Duodenal mucosa (tissue), 2 donors: ENCODE results near the gene IL4I1.

Experiments
- H3K27ac ChIP-seq: one replicate; pipeline ENCODE4 v1.7.0; 2013; ENCODE audit warnings: low read depth, low read length
- H3K27me3 ChIP-seq, 2 donors: one replicate each; pipeline ENCODE4 v1.7.0; 2013; ENCODE audit warnings: low read length in 2 of 2, control low read depth in 1 of 2; ENCODE audit not compliant: insufficient read depth in 2 of 2, control insufficient read depth in 1 of 2
- H3K36me3 ChIP-seq, 2 donors: one replicate each; pipeline ENCODE4 v1.7.0; 2013; ENCODE audit warnings: low read length in 2 of 2, control low read depth in 1 of 2; ENCODE audit not compliant: insufficient read depth in 2 of 2, control insufficient read depth in 1 of 2
- H3K4me1 ChIP-seq, 2 donors: one replicate each; pipeline ENCODE4 v1.7.0; 2013; ENCODE audit warnings: low read length in 2 of 2, control low read depth in 1 of 2; ENCODE audit not compliant: insufficient read depth in 2 of 2, control insufficient read depth in 1 of 2
- H3K4me3 ChIP-seq, 2 donors: one replicate each; pipeline ENCODE4 v1.7.0; 2013; ENCODE audit warnings: low read length in 2 of 2, low read depth in 1 of 2
- H3K9ac ChIP-seq, 2 donors: one replicate each; pipeline ENCODE4 v1.7.0; 2013; ENCODE audit warnings: low read length in 2 of 2, low read depth in 1 of 2
- H3K9me3 ChIP-seq, 2 donors: one replicate each; pipeline ENCODE4 v1.7.0; 2013; ENCODE audit warnings: low read length in 2 of 2, control low read depth in 1 of 2; ENCODE audit not compliant: control insufficient read depth in 1 of 2

The IL4I1 gene

GRCh38 chr19:49924004-49924880 is 27.6 kb upstream of the IL4I1 start:
- peaks cover 26 to 67% of the 10 kb centered on the region in 2 donors for H3K36me3 ChIP-seq
- H3K4me1 ChIP-seq: peaks cover 11 to 13% of the 10 kb centered on the region in 2 donors
- no peaks in the 10 kb centered on the region for H3K27me3 ChIP-seq
- no peak overlapping the region for H3K4me3 ChIP-seq
- H3K9ac ChIP-seq: no peak overlapping the region
- H3K27ac ChIP-seq: no peak overlapping the region
- H3K9me3 ChIP-seq: no peaks in the 10 kb centered on the region

DNA sequence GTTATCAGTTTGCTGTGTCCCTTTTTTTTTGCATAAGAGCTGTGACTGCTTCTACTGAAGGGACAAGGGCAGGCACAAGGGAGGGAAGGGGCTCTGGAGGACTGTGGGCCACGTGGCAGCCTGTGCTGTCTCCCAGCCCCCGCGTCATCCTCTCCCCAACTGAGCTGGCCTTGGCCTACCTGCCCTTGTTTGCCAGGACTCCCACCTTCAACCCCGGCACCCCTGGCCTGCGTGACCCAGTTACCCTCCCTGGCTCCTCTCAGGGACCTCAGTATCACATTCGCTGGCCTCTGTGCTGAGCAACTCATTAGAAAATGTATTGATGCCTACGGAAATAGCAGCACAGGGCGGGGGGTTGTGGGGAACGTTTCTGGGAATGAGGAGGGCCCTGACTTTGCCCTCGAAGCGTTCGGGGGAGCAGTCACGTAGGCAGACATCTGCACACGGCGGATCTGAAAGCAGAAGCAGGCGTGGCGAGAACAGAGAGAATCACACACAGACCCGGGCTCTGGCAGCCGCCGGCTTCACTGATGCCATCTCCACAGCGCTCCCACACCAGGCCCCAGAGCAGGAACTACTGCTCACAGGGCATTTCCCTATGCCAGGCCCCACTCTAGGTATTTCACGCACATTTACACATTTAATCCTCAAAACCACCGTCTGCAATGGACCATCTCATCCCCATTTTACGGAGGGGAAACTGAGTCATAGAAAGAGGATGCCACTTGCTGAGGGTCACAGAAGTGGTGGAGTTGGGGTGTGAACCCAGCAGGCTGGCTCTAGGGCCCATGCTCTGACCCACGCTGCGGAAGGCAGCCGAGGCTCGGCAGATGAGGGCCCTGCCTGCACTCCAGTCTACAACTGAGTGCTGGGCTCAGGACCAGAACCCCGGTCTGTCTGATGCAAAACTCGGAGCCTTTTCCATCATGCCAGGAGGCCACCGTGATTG is 26.6 kb upstream of the IL4I1 start:
- H3K27ac ChIP-seq: no peak overlapping the region
- peaks cover 26 to 69% of the 10 kb centered on the region in 2 donors for H3K36me3 ChIP-seq
- H3K27me3 ChIP-seq: no peaks in the 10 kb centered on the region
- no peak overlapping the region for H3K9ac ChIP-seq
- H3K4me3 ChIP-seq: no peak overlapping the region
- H3K9me3 ChIP-seq: no peaks in the 10 kb centered on the region
- H3K4me1 ChIP-seq: peaks cover 11 to 13% of the 10 kb centered on the region in 2 donors

DNA sequence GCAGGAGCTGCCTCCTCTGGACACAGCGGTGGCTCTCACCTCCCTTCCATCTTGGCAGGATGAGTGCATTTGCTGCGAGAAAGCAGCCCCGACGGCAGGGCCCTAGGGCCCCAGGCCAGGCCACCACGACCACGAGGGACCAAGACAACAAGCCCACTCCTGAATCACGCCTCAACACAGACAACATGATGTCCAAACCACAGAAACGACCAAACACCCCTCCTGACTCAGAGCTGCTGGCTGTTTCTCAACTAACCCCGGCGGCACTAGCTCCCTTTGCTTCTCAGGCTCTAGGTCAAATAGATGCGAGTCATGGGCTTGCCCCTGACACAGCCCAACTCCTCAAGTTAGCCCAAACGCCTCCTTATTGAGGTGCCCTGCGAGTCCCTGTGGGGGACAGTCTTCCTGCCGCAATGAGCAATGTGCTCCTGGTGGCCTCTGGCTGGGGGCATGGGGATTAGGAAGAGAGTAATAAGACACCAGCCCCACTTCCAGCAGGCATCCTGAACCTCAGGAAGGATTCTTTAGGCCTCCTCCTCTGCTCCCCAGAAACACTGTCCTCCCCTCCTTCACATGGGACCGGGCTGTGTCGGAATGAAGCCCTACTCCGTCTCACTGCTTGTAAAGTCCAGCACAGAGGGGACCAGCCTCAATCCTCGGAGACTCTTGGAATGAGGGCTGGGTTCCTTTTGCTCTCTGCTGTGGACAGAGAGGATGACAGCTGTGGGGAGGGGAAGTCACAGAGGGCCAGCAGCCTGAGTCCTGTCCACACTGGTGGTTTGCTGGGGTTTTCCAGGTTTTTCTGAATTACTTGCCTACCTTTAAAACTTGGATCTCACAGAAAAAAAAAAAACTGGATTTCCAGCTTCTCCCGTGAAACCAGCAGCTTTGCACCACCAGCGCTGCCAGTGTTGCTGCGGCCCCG is 25.4 kb upstream of the IL4I1 start:
- Histone ChIP-seq H3K9ac (no peak overlapping the region), H3K4me1 (peaks cover 1 to 2% of the 10 kb centered on the region in 2 donors), H3K9me3 (no peaks in the 10 kb centered on the region), H3K36me3 (peaks cover 22 to 69% of the 10 kb centered on the region in 2 donors), H3K27ac (no peak overlapping the region), H3K4me3 (no peak overlapping the region), H3K27me3 (no peaks in the 10 kb centered on the region)

DNA sequence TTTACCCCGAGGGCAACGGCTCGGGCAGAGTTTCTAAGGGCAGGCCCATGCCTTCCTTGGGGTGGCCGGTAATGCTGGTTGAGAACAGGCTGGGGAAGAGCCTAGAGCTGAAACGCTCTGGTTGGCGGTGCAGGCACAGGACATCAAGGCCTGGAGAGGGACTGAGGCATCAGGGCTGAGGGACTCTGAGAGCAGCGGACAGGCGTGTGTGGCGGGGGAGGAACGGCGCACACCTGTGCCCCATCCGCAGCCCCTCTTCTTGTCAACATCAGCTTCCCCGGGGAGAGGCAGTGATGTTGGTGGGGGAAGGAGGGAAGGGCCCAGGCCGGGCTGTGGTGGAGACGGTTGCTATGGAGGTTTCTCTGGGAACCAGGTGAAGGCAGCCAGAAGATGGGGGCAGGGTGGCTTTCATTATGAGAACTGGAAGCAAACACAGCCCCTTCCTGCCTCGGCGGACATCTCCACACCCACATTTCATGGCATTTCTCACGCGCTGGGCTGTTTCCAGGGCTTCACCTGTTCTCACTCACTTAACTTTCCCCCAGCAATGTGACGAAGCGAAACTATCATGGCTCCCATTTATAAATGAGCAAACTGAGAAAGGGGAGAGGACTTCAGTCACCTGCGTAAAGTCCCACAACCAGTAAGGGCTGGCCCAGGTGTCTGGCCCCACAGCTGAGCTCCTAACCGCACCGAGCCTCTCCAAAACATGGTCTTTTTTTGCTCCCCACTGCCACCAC is 24.1 kb upstream of the IL4I1 start:
- H3K4me1 ChIP-seq: no peaks in the 10 kb centered on the region
- peaks cover 18 to 65% of the 10 kb centered on the region in 2 donors for H3K36me3 ChIP-seq
- no peak overlapping the region for H3K4me3 ChIP-seq
- no peak overlapping the region for H3K27ac ChIP-seq
- no peak overlapping the region for H3K9ac ChIP-seq
- H3K27me3 ChIP-seq: no peaks in the 10 kb centered on the region
- H3K9me3 ChIP-seq: no peaks in the 10 kb centered on the region

DNA sequence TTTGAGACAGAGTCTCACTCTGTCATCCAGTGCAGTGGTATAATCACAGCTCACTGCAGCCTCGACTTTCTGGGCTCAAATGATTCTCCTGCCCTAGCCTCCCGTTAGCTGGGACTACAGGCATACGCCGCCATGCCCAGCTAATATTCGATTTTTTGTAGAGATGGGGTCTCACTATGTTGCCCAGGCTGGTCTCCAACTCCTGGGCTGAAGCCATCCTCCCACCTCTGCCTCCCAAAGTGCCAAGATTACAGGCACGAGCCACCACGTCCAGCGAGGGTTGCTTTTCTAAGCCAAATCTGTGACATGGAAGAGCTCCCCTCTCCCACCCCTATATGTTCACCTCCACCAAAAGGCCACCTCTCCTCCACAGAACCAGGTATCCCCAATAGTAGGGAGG is 21.4 kb upstream of the IL4I1 start:
- Histone ChIP-seq H3K36me3 (peaks cover 16 to 63% of the 10 kb centered on the region in 2 donors), H3K27me3 (no peaks in the 10 kb centered on the region), H3K4me1 (no peaks in the 10 kb centered on the region), H3K9me3 (no peaks in the 10 kb centered on the region), H3K9ac (no peak overlapping the region), H3K27ac (no peak overlapping the region), H3K4me3 (no peak overlapping the region)

DNA sequence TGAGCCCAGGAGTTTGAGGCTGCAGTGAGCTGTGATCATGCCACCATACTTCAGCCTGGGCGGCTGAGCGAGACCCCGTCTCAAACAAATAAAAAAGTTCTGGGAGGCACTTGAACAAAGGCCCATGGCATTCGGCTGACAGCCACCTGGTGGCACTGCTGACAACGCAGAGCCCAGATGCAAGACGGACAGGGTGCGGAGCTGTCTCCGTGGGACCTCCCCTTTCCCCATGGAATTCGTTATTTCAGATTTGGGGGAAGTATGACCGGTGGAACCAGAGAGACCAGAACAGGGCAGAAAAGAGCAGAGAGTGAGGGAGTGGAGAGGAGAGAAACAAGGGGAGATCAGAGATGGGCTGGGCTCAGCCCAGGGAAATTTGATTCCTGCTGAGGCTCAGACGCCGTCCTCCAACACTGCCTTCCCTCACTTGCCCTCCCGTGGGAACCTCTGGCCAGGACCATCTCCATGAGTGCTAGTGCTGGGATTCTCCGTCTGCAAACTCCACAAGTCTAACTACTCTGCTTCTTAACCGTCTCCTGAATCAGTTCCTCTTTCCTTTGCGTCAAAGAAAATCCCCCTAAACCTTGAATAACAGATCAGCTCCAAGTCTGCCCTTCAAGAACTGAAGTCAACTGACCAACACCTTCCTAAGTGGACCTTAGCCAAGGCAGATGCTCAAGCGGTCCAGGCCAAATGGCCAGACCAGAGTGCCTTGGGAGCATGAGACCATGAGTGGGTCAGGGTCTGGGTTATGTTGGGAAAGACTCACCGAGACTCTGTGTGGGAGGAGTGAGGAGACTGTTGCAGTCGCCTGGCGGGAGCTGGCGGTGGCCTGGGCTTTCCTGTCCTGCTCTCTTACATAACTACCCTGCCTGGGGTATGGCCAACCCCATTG is 20.4 kb upstream of the IL4I1 start:
- no peaks in the 10 kb centered on the region for H3K4me1 ChIP-seq
- no peak overlapping the region for H3K4me3 ChIP-seq
- H3K36me3 ChIP-seq: peaks cover 15 to 60% of the 10 kb centered on the region in 2 donors
- no peaks in the 10 kb centered on the region for H3K27me3 ChIP-seq
- H3K27ac ChIP-seq: no peak overlapping the region
- H3K9me3 ChIP-seq: no peaks in the 10 kb centered on the region
- H3K9ac ChIP-seq: no peak overlapping the region

GRCh38 chr19:49915271-49915670 is 18.6 kb upstream of the IL4I1 start:
- H3K9me3 ChIP-seq: no peaks in the 10 kb centered on the region
- peaks cover 4 to 11% of the 10 kb centered on the region in 2 donors for H3K4me1 ChIP-seq
- H3K27ac ChIP-seq: no peak overlapping the region
- H3K36me3 ChIP-seq: peaks cover 15 to 43% of the 10 kb centered on the region in 2 donors
- no peak overlapping the region for H3K9ac ChIP-seq
- no peak overlapping the region for H3K4me3 ChIP-seq
- H3K27me3 ChIP-seq: no peaks in the 10 kb centered on the region

- Histone ChIP-seq H3K27me3 (no peaks in the 10 kb centered on the region), H3K36me3 (peaks cover 15 to 52% of the 10 kb centered on the region in 2 donors), H3K9me3 (no peaks in the 10 kb centered on the region), H3K9ac (no peak overlapping the region), H3K4me3 (no peak overlapping the region), H3K27ac (no peak overlapping the region), H3K4me1 (peaks cover 4 to 11% of the 10 kb centered on the region in 2 donors)
Observed at GRCh38 chr19:49913720-49914119, 17.0 kb upstream of the IL4I1 start.
